ENCODE data around the gene ALOX5.
"Not testable (repeated sequence)": the region's sequence is repeated elsewhere in the genome, so short reads cannot be mapped to it uniquely, and the experiment has no call there.

ALOX5 gene

GRCh38 chr10:45408421-45409319, 34.7 kb downstream of the ALOX5 start:
- DNase-seq = no peak

GRCh38 chr10:45409347-45409746, 35.3 kb downstream of the ALOX5 start:
- DNase-seq = not testable (repeated sequence)

GRCh38 chr10:45409782-45410181, 35.8 kb downstream of the ALOX5 start:
- DNase-seq = no peak

- no peak for DNase-seq
Observed at GRCh38 chr10:45410489-45410806, 36.4 kb downstream of the ALOX5 start.

GRCh38 chr10:45410807-45411606, 37.0 kb downstream of the ALOX5 start:
- no peak for DNase-seq

GRCh38 chr10:45411607-45411940, 37.6 kb downstream of the ALOX5 start:
- DNase-seq = no peak

- DNase-seq = not testable (repeated sequence)
Observed at GRCh38 chr10:45415062-45415461, 41.0 kb downstream of the ALOX5 start.

- no peak for DNase-seq
Observed at GRCh38 chr10:45416603-45417002, 42.6 kb downstream of the ALOX5 start.

GRCh38 chr10:45417746-45418145, 43.7 kb downstream of the ALOX5 start:
- no peak for DNase-seq

- DNase-seq = no peak
Observed at GRCh38 chr10:45418417-45418848, 44.4 kb downstream of the ALOX5 start.

- no peak for DNase-seq
Observed at GRCh38 chr10:45418849-45419675, 45.0 kb downstream of the ALOX5 start.

- DNase-seq = no peak
Observed at GRCh38 chr10:45419676-45420025, 45.6 kb downstream of the ALOX5 start.

- DNase-seq = peak; percentile 42
Observed at GRCh38 chr10:45420453-45421192, 46.6 kb downstream of the ALOX5 start.

- no peak for DNase-seq
Observed at GRCh38 chr10:45421221-45422097, 47.4 kb downstream of the ALOX5 start.

- no peak for DNase-seq
Observed at GRCh38 chr10:45422207-45422865, 48.3 kb downstream of the ALOX5 start.

- no peak for DNase-seq
Observed at GRCh38 chr10:45422866-45423659, 49.0 kb downstream of the ALOX5 start.

- no peak for DNase-seq
Observed at GRCh38 chr10:45423976-45424499, 50.0 kb downstream of the ALOX5 start.

GRCh38 chr10:45424668-45425404, 50.8 kb downstream of the ALOX5 start:
- no peak for DNase-seq
